PC-9 (cell line): ENCODE data around the gene MME. TPM values are rescaled to one million over a fixed set of nuclear protein-coding genes. Genes with fewer than 3 reads are reported as not detected.

Experiments used
- BruUV-seq: library from RNA; stranded (reverse); fragments of 400-500 nt; replicated peaks from 2 replicates; lab custom pipeline; 2021; lab: Mats Ljungman, UMichigan
- CTCF ChIA-PET: fragments of 300-600 bp; sonication (Branson Sonifier 250); formaldehyde crosslinking; loops from one replicate; lab custom pipeline; 2022; ENCODE audit warnings: antibody characterized with exemption; lab: Charles Lee
- POLR2A ChIA-PET: fragments of 300-600 bp; sonication (Branson Sonifier 250); formaldehyde crosslinking; loops from one replicate; lab custom pipeline; 2022; ENCODE audit warnings: antibody characterized with exemption; ENCODE audit not compliant: unreplicated experiment; lab: Charles Lee
- DNase-seq, 2 experiments: peaks; one replicate each; pipeline versions ENCODE4 v3.0.0 to v3.0.0-alpha.2; 2015 to 2022; ENCODE audit warnings: mixed read lengths in 1 of 2
- H2AFZ ChIP-seq: fragments of 200-600 bp; sonication (generic); 2 replicates; pipeline ENCODE4 v1.8.1; 2017; ENCODE audit warnings: antibody characterized with exemption
- H3F3A ChIP-seq: fragments of 200-600 bp; sonication (generic); 2 replicates; pipeline ENCODE4 v1.8.1; 2017; ENCODE audit warnings: antibody characterized with exemption, mild to moderate bottlenecking, low read depth; ENCODE audit not compliant: insufficient read depth
- H3K27ac ChIP-seq: fragments of 200-600 bp; sonication (generic); 2 replicates; pipeline ENCODE4 v1.6.1; 2016; ENCODE audit warnings: mixed run types
- H3K27me3 ChIP-seq: fragments of 200-600 bp; sonication (generic); 2 replicates; pipeline ENCODE4 v1.6.1; 2016; ENCODE audit warnings: low read depth, mixed run types; ENCODE audit not compliant: insufficient read depth
- H3K36me3 ChIP-seq: fragments of 200-600 bp; sonication (generic); 2 replicates; pipeline ENCODE4 v1.6.1; 2016; ENCODE audit warnings: low read depth, mixed run types
- H3K4me1 ChIP-seq: fragments of 200-600 bp; sonication (generic); replicated peaks from 2 replicates; pipeline ENCODE4 v1.6.1; 2016; ENCODE audit warnings: mixed run types; ENCODE audit not compliant: insufficient read depth
- H3K4me2 ChIP-seq: fragments of 200-600 bp; sonication (generic); 2 replicates; pipeline ENCODE4 v1.6.1; 2017; ENCODE audit warnings: mixed run types
- H3K4me3 ChIP-seq: fragments of 200-600 bp; sonication (generic); 2 replicates; pipeline ENCODE4 v1.6.1; 2016; ENCODE audit warnings: mixed run types
- H3K79me2 ChIP-seq: fragments of 200-600 bp; sonication (generic); 2 replicates; pipeline ENCODE4 v1.6.1; 2017; ENCODE audit warnings: low read depth, mixed run types
- H3K9me2 ChIP-seq: fragments of 200-600 bp; sonication (generic); 2 replicates; pipeline ENCODE4 v1.8.1; 2017; ENCODE audit warnings: mild to moderate bottlenecking; ENCODE audit not compliant: insufficient read depth
- H3K9me3 ChIP-seq: fragments of 200-600 bp; sonication (generic); 2 replicates; pipeline ENCODE4 v1.8.1; 2016; ENCODE audit warnings: low read depth; ENCODE audit not compliant: insufficient read depth
- H4K20me1 ChIP-seq: fragments of 200-600 bp; sonication (generic); 2 replicates; pipeline ENCODE4 v1.8.1; 2017; ENCODE audit not compliant: insufficient read depth
- CTCF ChIP-seq: fragments of 200-600 bp; sonication (generic); conservative IDR thresholded peaks from 2 replicates; pipeline ENCODE4 v1.6.1; 2017; ENCODE audit warnings: mixed run types, antibody characterized with exemption, mild to moderate bottlenecking, moderate library complexity
- EZH2 ChIP-seq: fragments of 200-600 bp; sonication (generic); IDR thresholded peaks from 2 replicates; pipeline ENCODE4 v1.8.0; 2017; ENCODE audit warnings: antibody characterized with exemption, low read depth
- intact Hi-C: fragments of 100-400 bp; cut with micrococcal nuclease; formaldehyde crosslinking; loops from one replicate; pipeline ENCODE4 v1.10.0; 2022; ENCODE audit not compliant: unreplicated experiment
- total RNA-seq: library from RNA; stranded (reverse); gene quantifications from 2 replicates; pipeline ENCODE4 v1.2.3, GENCODE V29; 2021

Gene MME
- total RNA-seq, 1 experiment from 2014 or later = 2.1 TPM

- DNase-seq = peak; percentile 13 to 57
- Histone ChIP-seq H3K4me1 (peaks cover 15% of the 10 kb centered on the region), H3K9me3 (no peaks in the 10 kb centered on the region), H3K9me2 (peaks cover 7% of the 10 kb centered on the region; the same call in 1 of the 2 replicates), H3K27ac (peak overlapping the region; percentile 24; the same call in 1 of the 2 replicates), H2AFZ (no peak overlapping the region), H3K27me3 (no peaks in the 10 kb centered on the region), H3K79me2 (no peaks in the 10 kb centered on the region), H3F3A (no peaks in the 10 kb centered on the region), H3K4me2 (peak overlapping the region; percentile 6), H4K20me1 (no peaks in the 10 kb centered on the region), H3K36me3 (no peaks in the 10 kb centered on the region), H3K4me3 (no peak overlapping the region)
- ChIA-PET POLR2A (no interaction called here), CTCF (no interaction called here)
- intact Hi-C loops = no loop called here
- BruUV-seq = no TSS peak
- TF ChIP-seq EZH2 (no peak), CTCF (no peak)
Measured at GRCh38 chr3:155065537-155065936, 14.6 kb upstream of the MME start.

- Histone ChIP-seq H3K4me1 (peaks cover 15% of the 10 kb centered on the region), H3K79me2 (no peaks in the 10 kb centered on the region), H3K4me2 (no peak overlapping the region), H3K27ac (no peak overlapping the region), H2AFZ (no peak overlapping the region), H3K27me3 (no peaks in the 10 kb centered on the region), H3K4me3 (no peak overlapping the region), H3K36me3 (no peaks in the 10 kb centered on the region), H4K20me1 (no peaks in the 10 kb centered on the region), H3K9me3 (no peaks in the 10 kb centered on the region), H3F3A (no peaks in the 10 kb centered on the region), H3K9me2 (0 out of 2 replicates have a peak, but pooled peaks cover 7% of the 10 kb centered on the region)
- ChIA-PET CTCF (no interaction called here), POLR2A (no interaction called here)
- no peak for TF ChIP-seq EZH2
- TF ChIP-seq CTCF = no peak
- intact Hi-C loops = no loop called here
- no peak for DNase-seq
- BruUV-seq = no TSS peak
Measured at GRCh38 chr3:155069729-155070128, 10.4 kb upstream of the MME start.

GRCh38 chr3:155070316-155070715, 9.8 kb upstream of the MME start:
- H3K27ac ChIP-seq = no peak overlapping the region
- intact Hi-C loops = no loop called here
- H3K9me2 ChIP-seq = 0 out of 2 replicates have a peak, but pooled peaks cover 7% of the 10 kb centered on the region
- H3F3A ChIP-seq = no peaks in the 10 kb centered on the region
- H2AFZ ChIP-seq = no peak overlapping the region
- H3K27me3 ChIP-seq = no peaks in the 10 kb centered on the region
- POLR2A ChIA-PET = no interaction called here
- no peak overlapping the region for H3K4me3 ChIP-seq
- no TSS peak for BruUV-seq
- DNase-seq = no peak
- H3K9me3 ChIP-seq = peaks cover 3% of the 10 kb centered on the region; the same call in 1 of the 2 replicates
- peaks cover 10% of the 10 kb centered on the region for H3K4me1 ChIP-seq
- TF ChIP-seq EZH2 (no peak), CTCF (no peak)
- CTCF ChIA-PET = no interaction called here
- no peaks in the 10 kb centered on the region for H3K36me3 ChIP-seq
- no peaks in the 10 kb centered on the region for H3K79me2 ChIP-seq
- no peaks in the 10 kb centered on the region for H4K20me1 ChIP-seq
- H3K4me2 ChIP-seq = no peak overlapping the region
